Measurements from ENCODE around the gene RAI14. TPM values are rescaled to one million over a fixed set of nuclear protein-coding genes. Genes with fewer than 3 reads are reported as not detected.

Gene RAI14
- total RNA-seq, 1 experiment from 2014 or later: 23.6 TPM

- BruUV-seq (replicated peaks): no TSS peak
- no peaks in the 10 kb centered on the region for H3K27me3 ChIP-seq (replicated peaks; ENCODE audit: insufficient read depth, low read depth, low read length, poor library complexity)
- POLR2A ChIA-PET (ENCODE audit: low non-redundant PET): interaction anchor here (0.6 kb wide), 1 partner anchor 74 kb away, joined by 3 read pairs; no protein-coding TSS in a partner anchor
- intact Hi-C loops (cut with micrococcal nuclease; ENCODE audit: unreplicated experiment): no loop called here
- H3K27ac ChIP-seq (ENCODE audit: low read depth, low read length, poor library complexity, severe bottlenecking): no peak overlapping the region
- H3K4me3 ChIP-seq (ENCODE audit: low read depth, low read length, poor library complexity, severe bottlenecking): no peak overlapping the region
- no peaks in the 10 kb centered on the region for H3K4me1 ChIP-seq (ENCODE audit: insufficient read depth, low read length, poor library complexity, severe bottlenecking)
- DNase-seq (ENCODE audit: low spot score): no peak
- no peak for TF ChIP-seq CTCF (conservative IDR thresholded peaks at IDR 0.05; ENCODE audit: low read depth, low read length)
- no peak for TF ChIP-seq EZH2 (IDR thresholded peaks at IDR 0.05; ENCODE audit: borderline replicate concordance, low read depth, low read length, poor library complexity, severe bottlenecking)
- CTCF ChIA-PET: no interaction called here
- peaks cover 4% of the 10 kb centered on the region for H3K9me3 ChIP-seq (ENCODE audit: low read depth, low read length, poor library complexity, severe bottlenecking)
- H3K36me3 ChIP-seq (ENCODE audit: insufficient read depth, low read length, poor library complexity, severe bottlenecking): no peaks in the 10 kb centered on the region
Observed at GRCh38 chr5:34632807-34633422, 23.2 kb upstream of the RAI14 start.

GRCh38 chr5:34639852-34640626 is 16.1 kb upstream of the RAI14 start:
- Histone ChIP-seq H3K9me3 (ENCODE audit: low read depth, low read length, poor library complexity, severe bottlenecking) (no peaks in the 10 kb centered on the region), H3K4me3 (ENCODE audit: low read depth, low read length, poor library complexity, severe bottlenecking) (no peak overlapping the region), H3K27ac (ENCODE audit: low read depth, low read length, poor library complexity, severe bottlenecking) (no peak overlapping the region), H3K27me3 (replicated peaks; ENCODE audit: insufficient read depth, low read depth, low read length, poor library complexity) (no peaks in the 10 kb centered on the region), H3K36me3 (ENCODE audit: insufficient read depth, low read length, poor library complexity, severe bottlenecking) (no peaks in the 10 kb centered on the region), H3K4me1 (ENCODE audit: insufficient read depth, low read length, poor library complexity, severe bottlenecking) (no peaks in the 10 kb centered on the region)
- ChIA-PET POLR2A (ENCODE audit: low non-redundant PET) (no interaction called here), CTCF (no interaction called here)
- no TSS peak for BruUV-seq (replicated peaks)
- intact Hi-C loops (cut with micrococcal nuclease; ENCODE audit: unreplicated experiment): no loop called here
- DNase-seq (ENCODE audit: low spot score): no peak
- TF ChIP-seq EZH2 (IDR thresholded peaks at IDR 0.05; ENCODE audit: borderline replicate concordance, low read depth, low read length, poor library complexity, severe bottlenecking) (no peak), CTCF (conservative IDR thresholded peaks at IDR 0.05; ENCODE audit: low read depth, low read length) (no peak)

- no peak for DNase-seq (ENCODE audit: low spot score)
- POLR2A ChIA-PET (ENCODE audit: low non-redundant PET): no interaction called here
- no peaks in the 10 kb centered on the region for H3K27me3 ChIP-seq (replicated peaks; ENCODE audit: insufficient read depth, low read depth, low read length, poor library complexity)
- no peaks in the 10 kb centered on the region for H3K4me1 ChIP-seq (ENCODE audit: insufficient read depth, low read length, poor library complexity, severe bottlenecking)
- H3K36me3 ChIP-seq (ENCODE audit: insufficient read depth, low read length, poor library complexity, severe bottlenecking): no peaks in the 10 kb centered on the region
- H3K4me3 ChIP-seq (ENCODE audit: low read depth, low read length, poor library complexity, severe bottlenecking): no peak overlapping the region
- intact Hi-C loops (cut with micrococcal nuclease; ENCODE audit: unreplicated experiment): no loop called here
- CTCF ChIA-PET: no interaction called here
- no TSS peak for BruUV-seq (replicated peaks)
- H3K27ac ChIP-seq (ENCODE audit: low read depth, low read length, poor library complexity, severe bottlenecking): no peak overlapping the region
- TF ChIP-seq CTCF (conservative IDR thresholded peaks at IDR 0.05; ENCODE audit: low read depth, low read length) (no peak), EZH2 (IDR thresholded peaks at IDR 0.05; ENCODE audit: borderline replicate concordance, low read depth, low read length, poor library complexity, severe bottlenecking) (no peak)
- H3K9me3 ChIP-seq (ENCODE audit: low read depth, low read length, poor library complexity, severe bottlenecking): no peaks in the 10 kb centered on the region
Observed at GRCh38 chr5:34648039-34648839, 7.9 kb upstream of the RAI14 start.

Data from A673 (cell line).